GM18909 (cell line): ENCODE data around the gene TBC1D3I.
"Not testable (repeated sequence)": the region's sequence is repeated elsewhere in the genome, so short reads cannot be mapped to it uniquely, and the experiment has no call there.

Experiments used
- ATAC-seq: cut with Tn5 transposase; IDR thresholded peaks from one replicate; pipeline ENCODE4 v1.9.1; 2021; ENCODE audit warnings: mild to moderate bottlenecking; ENCODE audit not compliant: unreplicated experiment, poor library complexity

Gene TBC1D3I

DNA sequence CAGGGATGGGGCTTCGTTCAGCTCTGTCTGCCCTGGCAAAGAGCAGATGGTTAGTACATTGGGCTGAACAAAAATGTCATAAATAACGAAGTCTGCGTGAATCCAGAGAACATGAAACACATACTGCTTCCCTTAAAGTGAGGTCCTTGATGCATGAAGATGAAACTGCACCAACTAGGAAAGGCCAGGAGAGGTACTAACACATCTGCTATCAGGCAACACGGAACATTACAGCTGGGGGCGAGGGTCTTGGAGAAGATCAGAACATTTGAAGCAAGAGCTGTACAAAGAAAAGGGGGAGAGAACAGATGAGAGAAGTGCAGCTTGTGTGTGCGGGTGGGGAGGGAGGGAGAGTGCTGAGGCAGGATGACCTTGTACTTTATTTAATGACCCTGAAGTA is 57.0 kb downstream of the TBC1D3I start:
- ATAC-seq, result not testable (repeated sequence)

DNA sequence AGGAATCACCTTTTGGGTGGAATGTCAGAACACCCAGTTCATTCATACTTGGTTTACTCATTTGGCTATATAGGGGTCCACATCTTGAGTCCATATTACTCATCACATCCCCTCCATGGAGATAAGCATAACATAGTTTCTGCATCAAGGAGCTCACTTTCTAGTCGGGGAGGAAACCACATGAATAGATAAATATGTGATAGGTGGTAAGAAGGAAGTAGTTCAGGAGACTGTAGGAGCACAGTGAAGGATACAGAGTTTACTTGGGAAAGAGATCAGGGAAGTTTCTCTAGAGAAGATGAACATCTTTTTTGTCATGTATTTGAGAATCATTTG is 57.9 kb downstream of the TBC1D3I start:
- ATAC-seq, result not testable (repeated sequence)

DNA sequence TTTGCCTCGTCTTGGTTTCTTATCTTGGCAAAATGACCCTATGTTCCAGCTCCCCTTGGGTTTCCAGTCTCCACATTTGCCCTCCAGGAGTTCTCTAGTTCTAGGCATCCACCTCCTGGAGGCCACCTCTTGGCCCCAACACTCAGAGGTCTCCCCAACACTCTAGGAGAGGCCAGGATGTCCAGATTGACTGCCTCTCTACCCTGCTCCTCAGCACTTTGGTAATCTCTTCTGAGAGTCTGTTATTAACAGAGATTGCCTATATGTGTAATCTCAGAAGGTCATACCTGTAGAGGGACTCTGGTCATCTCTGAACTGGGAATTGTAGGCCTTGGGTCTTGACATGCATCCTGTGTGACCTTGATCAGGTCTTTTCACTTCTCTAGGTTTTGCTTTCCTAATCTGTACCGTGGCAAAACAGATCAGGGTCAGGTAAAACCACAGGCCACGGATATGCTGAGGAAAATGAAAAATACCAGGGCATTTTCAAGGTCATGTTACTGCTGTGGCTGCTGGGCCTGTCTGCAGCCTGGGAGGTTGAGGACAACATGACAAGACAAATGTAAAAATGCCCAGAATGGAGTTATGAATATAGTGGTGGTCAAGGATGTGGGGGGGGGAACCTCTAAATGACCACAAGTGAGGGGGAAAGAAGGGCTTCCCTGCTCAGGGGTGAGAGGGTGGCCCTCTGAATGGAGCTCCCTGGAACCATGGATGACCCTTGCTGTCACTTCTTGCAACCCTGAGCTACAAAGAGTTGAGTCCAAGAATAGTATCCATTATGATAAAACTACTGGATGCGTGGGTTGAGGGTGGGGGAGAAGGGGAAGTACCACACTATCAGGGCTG is 58.5 kb downstream of the TBC1D3I start:
- ATAC-seq, result no peak

DNA sequence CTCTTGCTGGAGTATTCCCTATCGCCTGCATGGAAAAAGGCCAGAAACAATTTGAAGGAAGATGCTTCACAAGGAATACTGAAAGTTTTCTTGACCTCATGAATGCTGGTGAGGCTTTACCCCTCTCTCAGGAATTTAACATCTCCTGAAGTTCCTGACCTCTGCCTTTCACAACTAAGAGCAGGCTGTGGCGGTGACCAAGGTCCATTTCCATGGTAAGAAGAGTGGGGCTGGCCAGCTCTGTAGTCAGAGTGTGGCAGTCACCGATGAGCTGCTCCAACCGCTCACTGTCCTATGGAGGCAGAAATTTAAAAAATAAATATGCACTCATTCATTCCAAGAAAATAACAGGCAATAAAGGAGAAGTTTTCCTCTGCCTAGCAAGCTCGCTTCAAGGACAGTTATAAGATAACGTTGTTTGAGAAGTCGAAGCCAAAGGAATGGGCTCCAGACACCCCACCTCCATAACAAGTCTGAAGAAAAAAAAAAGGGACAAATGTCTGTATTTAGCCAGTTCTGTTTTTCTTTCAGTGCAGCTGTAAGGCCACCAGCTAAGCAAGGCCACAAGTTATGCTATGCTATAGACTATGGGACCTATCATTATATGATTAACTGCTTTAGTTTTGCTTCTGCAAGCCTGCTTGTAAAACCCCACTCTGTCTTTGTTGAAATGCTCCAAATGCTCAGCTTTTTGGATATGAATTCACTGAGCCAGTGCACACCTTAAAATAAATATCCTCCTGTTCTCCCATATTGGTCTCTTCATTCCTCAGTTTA is 59.5 kb downstream of the TBC1D3I start:
- ATAC-seq, result no peak
